Mammary epithelial cell (primary cell): ENCODE measurements around the gene TNFAIP8L3.

ENCODE experiments used
- EZH2 ChIP-seq: IDR thresholded peaks from 2 replicates; pipeline ENCODE4 v1.6.1; 2012; ENCODE audit warnings: low read length, inconsistent platforms, borderline replicate concordance
- TF ChIP-seq, protein P1 (sequence below), 2 donors: IDR thresholded peaks in 1 of 2; conservative IDR thresholded peaks in 1 of 2; 2 replicates each; pipeline ENCODE4 v1.5.1; 2011 to 2012; ENCODE audit warnings: inconsistent platforms in 2 of 2, low read length in 2 of 2, mild to moderate bottlenecking in 2 of 2, control low read depth in 1 of 2, low read depth in 1 of 2; ENCODE audit not compliant: insufficient read depth in 1 of 2; ENCODE audit errors: extremely low read depth in 1 of 2

DNA sequence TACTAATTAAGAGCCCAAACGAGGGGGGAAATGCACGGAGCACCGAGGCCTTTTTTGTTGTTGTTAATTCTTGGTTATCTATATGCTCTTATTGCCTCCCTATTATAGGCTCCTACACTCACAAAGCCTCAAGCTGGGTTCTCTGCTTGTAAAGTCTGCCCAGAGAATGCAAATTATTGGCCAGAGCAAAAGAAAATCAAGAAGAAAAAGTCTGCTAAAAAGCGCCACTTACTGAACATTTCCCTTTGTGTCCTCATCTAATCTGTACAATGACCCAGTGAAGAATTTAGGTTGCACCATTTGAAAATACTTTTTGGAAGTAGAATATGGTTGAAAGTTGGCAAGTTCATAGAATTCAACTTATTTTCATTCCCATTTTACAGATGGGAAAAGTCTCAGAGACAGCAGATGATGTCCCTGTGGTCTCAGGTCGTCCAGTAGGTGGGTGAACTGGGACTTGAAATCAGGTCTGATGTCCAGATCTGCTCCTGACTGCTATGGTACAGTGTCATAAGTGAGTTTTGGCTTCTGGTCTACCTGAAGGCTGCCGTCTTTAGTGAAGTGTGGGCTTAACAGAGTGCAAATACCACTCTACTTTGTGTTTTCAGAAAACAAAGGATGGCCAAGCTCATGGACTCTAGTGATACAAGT, 1.1 kb upstream of the TNFAIP8L3 start:
- TF ChIP-seq, protein P1, sequence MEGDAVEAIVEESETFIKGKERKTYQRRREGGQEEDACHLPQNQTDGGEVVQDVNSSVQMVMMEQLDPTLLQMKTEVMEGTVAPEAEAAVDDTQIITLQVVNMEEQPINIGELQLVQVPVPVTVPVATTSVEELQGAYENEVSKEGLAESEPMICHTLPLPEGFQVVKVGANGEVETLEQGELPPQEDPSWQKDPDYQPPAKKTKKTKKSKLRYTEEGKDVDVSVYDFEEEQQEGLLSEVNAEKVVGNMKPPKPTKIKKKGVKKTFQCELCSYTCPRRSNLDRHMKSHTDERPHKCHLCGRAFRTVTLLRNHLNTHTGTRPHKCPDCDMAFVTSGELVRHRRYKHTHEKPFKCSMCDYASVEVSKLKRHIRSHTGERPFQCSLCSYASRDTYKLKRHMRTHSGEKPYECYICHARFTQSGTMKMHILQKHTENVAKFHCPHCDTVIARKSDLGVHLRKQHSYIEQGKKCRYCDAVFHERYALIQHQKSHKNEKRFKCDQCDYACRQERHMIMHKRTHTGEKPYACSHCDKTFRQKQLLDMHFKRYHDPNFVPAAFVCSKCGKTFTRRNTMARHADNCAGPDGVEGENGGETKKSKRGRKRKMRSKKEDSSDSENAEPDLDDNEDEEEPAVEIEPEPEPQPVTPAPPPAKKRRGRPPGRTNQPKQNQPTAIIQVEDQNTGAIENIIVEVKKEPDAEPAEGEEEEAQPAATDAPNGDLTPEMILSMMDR (conservative IDR thresholded peaks at IDR 0.05 in 1 of 2, IDR thresholded peaks at IDR 0.05 in 1 of 2; ENCODE audit: extremely low read depth in 1 of 2, insufficient read depth in 1 of 2, low read depth in 1 of 2, low read length in 2 of 2), result no peak
- no peak for TF ChIP-seq EZH2
